Activated naive CD4-positive, alpha-beta T cell treated with anti-CD3 and anti-CD28 coated beads, Interleukin-2, amount 10 ng/mL, durations not matched to agents 7 days and 5 days (primary cell): Measurements from ENCODE around the gene MYBPC3.

Experiments used
- CTCF ChIA-PET: fragments of 350-600 bp; sonication (Branson Sonifier 250); formaldehyde crosslinking; loops from one replicate; lab custom pipeline; 2021; ENCODE audit warnings: antibody characterized with exemption; lab: Charles Lee
- DNase-seq: peaks from one replicate; pipeline ENCODE4 v3.0.0-alpha.2; 2020
- H3K27ac Mint-ChIP-seq: one replicate; pipeline ENCODE4 v1.8.0; 2021; ENCODE audit warnings: mild to moderate bottlenecking, moderate library complexity, mixed read lengths
- H3K27me3 Mint-ChIP-seq: one replicate; pipeline ENCODE4 v1.8.0; 2021; ENCODE audit warnings: mild to moderate bottlenecking, mixed read lengths
- H3K36me3 Mint-ChIP-seq: one replicate; pipeline ENCODE4 v1.8.0; 2021; ENCODE audit warnings: mixed read lengths
- H3K4me1 Mint-ChIP-seq: one replicate; pipeline ENCODE4 v1.8.0; 2021; ENCODE audit warnings: mixed read lengths
- H3K4me3 Mint-ChIP-seq: one replicate; pipeline ENCODE4 v1.8.0; 2021; ENCODE audit warnings: mild to moderate bottlenecking, moderate library complexity, mixed read lengths
- H3K9me3 Mint-ChIP-seq: one replicate; pipeline ENCODE4 v1.8.0; 2021; ENCODE audit warnings: mixed read lengths

Gene MYBPC3

DNA sequence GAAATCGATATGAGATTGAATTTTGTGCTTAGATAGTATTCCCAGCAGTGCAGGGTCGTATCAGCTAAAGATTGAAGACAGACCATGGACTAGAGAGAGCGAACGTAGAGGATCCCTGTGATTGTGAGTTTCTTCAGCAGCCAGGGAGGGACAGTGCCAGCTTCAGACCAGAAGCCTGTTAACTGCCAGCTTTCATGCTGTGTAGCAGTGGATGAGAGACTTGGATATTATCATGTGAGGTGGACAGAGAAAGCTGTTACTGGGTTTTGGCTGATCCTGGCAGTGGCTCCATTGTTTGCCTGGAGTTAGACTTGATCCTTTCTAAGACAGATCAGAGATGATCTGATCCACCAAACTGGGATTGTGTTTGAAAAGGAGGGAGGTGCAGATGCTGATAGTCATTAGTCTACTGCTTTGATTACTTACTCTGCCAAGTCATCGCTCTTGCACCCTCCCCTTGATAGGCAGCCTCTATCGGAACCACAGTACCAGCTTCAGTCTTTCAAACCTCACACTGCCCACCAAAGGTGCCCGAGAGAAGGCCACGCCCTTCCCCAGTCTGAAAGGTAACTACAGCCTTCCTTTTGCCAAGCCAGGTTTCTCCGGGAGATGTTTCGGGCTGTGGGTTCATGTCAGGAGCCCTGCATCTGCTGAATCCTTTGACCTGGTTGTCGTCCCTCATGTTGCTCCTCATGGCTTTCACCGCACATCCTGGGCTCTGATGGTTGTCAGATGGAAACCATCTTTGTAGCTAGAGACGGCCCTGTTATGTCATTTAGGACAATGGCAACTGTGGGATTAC lies 66.3 kb downstream of the MYBPC3 start:
- CTCF ChIA-PET = no interaction called here
- Mint-ChIP-seq H3K36me3 (peaks cover 74% of the 10 kb centered on the region), H3K27me3 (no peaks in the 10 kb centered on the region), H3K27ac (no peak overlapping the region), H3K4me1 (no peaks in the 10 kb centered on the region), H3K9me3 (no peaks in the 10 kb centered on the region), H3K4me3 (no peak overlapping the region)
- DNase-seq = no peak

DNA sequence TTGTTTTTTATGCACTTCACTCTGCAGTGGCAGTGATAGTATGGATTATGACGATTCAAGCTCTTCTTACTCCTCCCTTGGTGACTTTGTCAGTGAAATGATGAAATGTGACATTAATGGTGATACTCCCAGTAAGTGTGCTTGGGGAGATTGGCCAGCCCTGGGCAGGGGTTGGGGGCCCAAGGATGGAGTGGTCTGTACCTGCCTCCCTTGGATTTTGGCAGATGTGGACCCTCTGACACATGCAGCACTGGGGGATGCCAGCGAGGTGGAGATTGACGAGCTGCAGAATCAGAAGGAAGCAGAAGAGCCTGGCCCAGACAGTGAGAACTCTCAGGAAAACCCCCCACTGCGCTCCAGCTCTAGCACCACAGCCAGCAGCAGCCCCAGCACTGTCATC lies 68.4 kb downstream of the MYBPC3 start:
- Mint-ChIP-seq H3K4me3 (no peak overlapping the region), H3K9me3 (no peaks in the 10 kb centered on the region), H3K4me1 (no peaks in the 10 kb centered on the region), H3K36me3 (peaks cover 66% of the 10 kb centered on the region), H3K27ac (no peak overlapping the region), H3K27me3 (no peaks in the 10 kb centered on the region)
- CTCF ChIA-PET = no interaction called here
- no peak for DNase-seq

DNA sequence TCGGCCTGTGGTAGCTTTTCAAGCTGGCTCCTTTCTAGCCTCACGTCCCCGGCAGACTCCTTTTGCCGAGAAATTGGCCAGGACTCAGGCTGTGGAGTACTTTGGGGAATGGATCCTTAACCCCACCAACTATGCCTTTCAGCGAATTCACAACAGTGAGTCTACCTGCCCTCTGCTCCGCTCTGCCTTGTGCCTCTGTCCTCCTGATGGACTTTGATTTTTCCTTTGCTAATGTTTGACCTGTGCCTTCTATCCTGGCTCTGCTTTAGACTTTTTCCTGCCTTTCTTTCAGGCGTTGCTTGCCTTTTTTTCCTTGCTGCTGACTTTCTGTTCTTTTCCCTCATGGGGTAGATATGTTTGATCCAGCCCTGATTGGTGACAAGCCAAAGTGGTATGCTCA lies 70.0 kb downstream of the MYBPC3 start:
- DNase-seq = no peak
- Mint-ChIP-seq H3K9me3 (no peaks in the 10 kb centered on the region), H3K4me1 (no peaks in the 10 kb centered on the region), H3K36me3 (peaks cover 67% of the 10 kb centered on the region), H3K4me3 (no peak overlapping the region), H3K27me3 (no peaks in the 10 kb centered on the region), H3K27ac (no peak overlapping the region)
- CTCF ChIA-PET = no interaction called here
